ENCODE results near the gene KLKB1.

Gene KLKB1

GRCh38 chr4:186227221-186227620 lies at the start of gene KLKB1:
Gene KLKB1, plus strand, starts transcription at chr4:186227507. Its CDS starts 689 bp downstream, at chr4:186228196.
- in situ Hi-C loops (cut with MboI; ENCODE audit: low sequenced_read_pairs, unreplicated experiment): no loop called here
- no peak for DNase-seq (ENCODE audit: low spot score)
- TF ChIP-seq, protein P1, sequence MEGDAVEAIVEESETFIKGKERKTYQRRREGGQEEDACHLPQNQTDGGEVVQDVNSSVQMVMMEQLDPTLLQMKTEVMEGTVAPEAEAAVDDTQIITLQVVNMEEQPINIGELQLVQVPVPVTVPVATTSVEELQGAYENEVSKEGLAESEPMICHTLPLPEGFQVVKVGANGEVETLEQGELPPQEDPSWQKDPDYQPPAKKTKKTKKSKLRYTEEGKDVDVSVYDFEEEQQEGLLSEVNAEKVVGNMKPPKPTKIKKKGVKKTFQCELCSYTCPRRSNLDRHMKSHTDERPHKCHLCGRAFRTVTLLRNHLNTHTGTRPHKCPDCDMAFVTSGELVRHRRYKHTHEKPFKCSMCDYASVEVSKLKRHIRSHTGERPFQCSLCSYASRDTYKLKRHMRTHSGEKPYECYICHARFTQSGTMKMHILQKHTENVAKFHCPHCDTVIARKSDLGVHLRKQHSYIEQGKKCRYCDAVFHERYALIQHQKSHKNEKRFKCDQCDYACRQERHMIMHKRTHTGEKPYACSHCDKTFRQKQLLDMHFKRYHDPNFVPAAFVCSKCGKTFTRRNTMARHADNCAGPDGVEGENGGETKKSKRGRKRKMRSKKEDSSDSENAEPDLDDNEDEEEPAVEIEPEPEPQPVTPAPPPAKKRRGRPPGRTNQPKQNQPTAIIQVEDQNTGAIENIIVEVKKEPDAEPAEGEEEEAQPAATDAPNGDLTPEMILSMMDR (IDR thresholded peaks at IDR 0.05; ENCODE audit: borderline replicate concordance, control extremely low read depth, extremely low read depth, insufficient read depth, missing control alignments): no peak

GRCh38 chr4:186188107-186188506 lies 39.2 kb upstream of the KLKB1 start:
- no peak for DNase-seq (ENCODE audit: low spot score)
- in situ Hi-C loops (cut with MboI; ENCODE audit: low sequenced_read_pairs, unreplicated experiment): no loop called here
- TF ChIP-seq, protein P1 (IDR thresholded peaks at IDR 0.05; ENCODE audit: borderline replicate concordance, control extremely low read depth, extremely low read depth, insufficient read depth, missing control alignments): no peak

DNA sequence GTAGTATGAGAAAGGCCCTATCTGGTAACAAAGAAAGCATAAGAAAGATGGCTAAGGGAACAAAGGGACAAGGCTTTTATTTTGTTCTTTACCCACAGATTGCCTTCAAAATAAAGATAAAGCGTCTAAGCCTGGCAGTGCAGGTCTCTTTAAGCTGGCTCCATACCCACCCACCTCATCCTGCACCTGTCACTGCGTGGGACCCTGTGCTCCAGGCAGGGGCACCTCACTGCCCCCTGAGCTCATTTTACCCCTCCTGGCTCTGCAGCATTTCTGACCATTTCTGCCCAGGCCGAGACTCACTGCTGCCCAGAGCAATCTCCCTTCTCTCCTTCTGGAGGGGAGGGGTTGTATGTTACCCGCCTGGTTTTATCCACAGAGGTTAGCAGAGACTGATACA lies 37.7 kb upstream of the KLKB1 start:
- in situ Hi-C loops (cut with MboI; ENCODE audit: low sequenced_read_pairs, unreplicated experiment): no loop called here
- TF ChIP-seq, protein P1 (IDR thresholded peaks at IDR 0.05; ENCODE audit: borderline replicate concordance, control extremely low read depth, extremely low read depth, insufficient read depth, missing control alignments): no peak
- no peak for DNase-seq (ENCODE audit: low spot score)

GRCh38 chr4:186190581-186191199 lies 36.6 kb upstream of the KLKB1 start:
- peak; percentile 69 for DNase-seq (ENCODE audit: low spot score)

GRCh38 chr4:186191200-186192065 lies 35.9 kb upstream of the KLKB1 start, which contains the start of gene CYP4V2:
Gene CYP4V2, plus strand, starts transcription at chr4:186191567. Its CDS starts 257 bp downstream, at chr4:186191824.
- peak; percentile 96 for DNase-seq (ENCODE audit: low spot score)
- in situ Hi-C loops (cut with MboI; ENCODE audit: low sequenced_read_pairs, unreplicated experiment): no loop called here
- TF ChIP-seq, protein P1 (IDR thresholded peaks at IDR 0.05; ENCODE audit: borderline replicate concordance, control extremely low read depth, extremely low read depth, insufficient read depth, missing control alignments): peak; percentile 73

More at GRCh38 chr4:186190581-186191199, 36.6 kb upstream of the KLKB1 start:
- in situ Hi-C loops (cut with MboI; ENCODE audit: low sequenced_read_pairs, unreplicated experiment): no loop called here
- TF ChIP-seq, protein P1 (IDR thresholded peaks at IDR 0.05; ENCODE audit: borderline replicate concordance, control extremely low read depth, extremely low read depth, insufficient read depth, missing control alignments): peak; percentile 15

GRCh38 chr4:186192066-186192612 lies 35.2 kb upstream of the KLKB1 start:
- TF ChIP-seq, protein P1 (IDR thresholded peaks at IDR 0.05; ENCODE audit: borderline replicate concordance, control extremely low read depth, extremely low read depth, insufficient read depth, missing control alignments): no peak
- no peak for DNase-seq (ENCODE audit: low spot score)
- in situ Hi-C loops (cut with MboI; ENCODE audit: low sequenced_read_pairs, unreplicated experiment): no loop called here
